Measurements from ENCODE around the gene KTI12. TPM values are rescaled to one million over a fixed set of nuclear protein-coding genes. Genes with fewer than 3 reads are reported as not detected.
"Not testable (repeated sequence)": the region's sequence is repeated elsewhere in the genome, so short reads cannot be mapped to it uniquely, and the experiment has no call there.

KTI12 gene, protein sequence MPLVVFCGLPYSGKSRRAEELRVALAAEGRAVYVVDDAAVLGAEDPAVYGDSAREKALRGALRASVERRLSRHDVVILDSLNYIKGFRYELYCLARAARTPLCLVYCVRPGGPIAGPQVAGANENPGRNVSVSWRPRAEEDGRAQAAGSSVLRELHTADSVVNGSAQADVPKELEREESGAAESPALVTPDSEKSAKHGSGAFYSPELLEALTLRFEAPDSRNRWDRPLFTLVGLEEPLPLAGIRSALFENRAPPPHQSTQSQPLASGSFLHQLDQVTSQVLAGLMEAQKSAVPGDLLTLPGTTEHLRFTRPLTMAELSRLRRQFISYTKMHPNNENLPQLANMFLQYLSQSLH
- 12.8 and 14.1 TPM in 2 replicates for total RNA-seq

DNA sequence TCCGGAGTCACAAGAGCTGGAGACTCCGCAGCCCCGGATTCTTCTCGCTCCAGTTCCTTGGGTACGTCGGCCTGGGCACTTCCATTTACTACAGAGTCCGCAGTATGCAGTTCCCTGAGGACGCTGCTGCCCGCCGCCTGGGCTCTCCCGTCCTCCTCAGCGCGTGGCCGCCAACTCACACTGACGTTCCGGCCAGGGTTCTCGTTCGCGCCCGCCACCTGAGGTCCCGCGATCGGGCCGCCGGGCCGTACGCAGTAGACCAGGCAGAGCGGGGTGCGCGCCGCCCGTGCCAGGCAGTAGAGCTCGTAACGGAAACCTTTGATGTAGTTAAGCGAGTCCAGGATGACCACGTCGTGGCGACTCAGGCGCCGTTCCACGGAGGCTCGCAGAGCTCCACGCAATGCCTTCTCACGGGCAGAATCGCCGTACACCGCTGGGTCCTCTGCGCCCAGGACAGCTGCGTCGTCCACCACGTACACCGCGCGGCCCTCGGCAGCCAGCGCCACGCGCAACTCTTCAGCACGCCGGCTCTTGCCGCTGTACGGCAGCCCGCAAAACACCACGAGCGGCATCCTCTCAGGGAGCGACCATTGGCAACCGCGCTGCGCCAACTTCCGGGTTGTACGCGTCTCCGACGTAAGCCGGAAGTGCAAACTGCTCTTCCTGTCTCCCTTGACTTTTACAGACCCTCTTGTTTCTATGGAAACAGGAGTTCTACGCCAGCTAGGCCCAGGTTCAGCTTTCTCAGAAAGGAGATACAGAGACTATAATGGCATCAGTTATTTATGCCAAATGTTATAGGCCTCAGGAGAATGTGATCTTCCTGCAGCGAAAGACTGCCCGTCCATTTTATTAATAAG is at the start of gene KTI12:
Gene KTI12 (minus strand): TSS at position 621 of the 860 bp plus-strand sequence. CDS start 49 bp downstream, at position 572.
- peak; percentile 93 for DNase-seq

DNA sequence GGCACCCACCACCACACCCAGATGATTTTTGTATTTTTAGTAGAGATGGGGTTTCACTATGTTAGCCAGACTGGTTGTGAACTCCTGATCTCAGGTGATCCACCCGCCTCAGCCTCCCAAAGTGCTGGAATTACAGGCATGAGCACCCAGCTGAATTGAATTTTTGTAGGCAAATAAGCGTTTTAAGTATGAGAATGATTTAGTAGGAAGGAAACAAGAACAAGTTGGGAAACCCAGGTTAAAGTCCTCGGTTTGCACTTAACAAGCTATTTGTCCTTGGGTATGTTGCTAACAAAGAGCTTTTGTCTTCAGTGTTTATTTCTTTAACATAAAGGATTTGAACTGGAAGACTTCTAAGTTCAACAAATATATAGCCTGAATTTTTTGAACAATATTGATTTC is 46.4 kb upstream of the KTI12 start:
- DNase-seq = no peak

DNA sequence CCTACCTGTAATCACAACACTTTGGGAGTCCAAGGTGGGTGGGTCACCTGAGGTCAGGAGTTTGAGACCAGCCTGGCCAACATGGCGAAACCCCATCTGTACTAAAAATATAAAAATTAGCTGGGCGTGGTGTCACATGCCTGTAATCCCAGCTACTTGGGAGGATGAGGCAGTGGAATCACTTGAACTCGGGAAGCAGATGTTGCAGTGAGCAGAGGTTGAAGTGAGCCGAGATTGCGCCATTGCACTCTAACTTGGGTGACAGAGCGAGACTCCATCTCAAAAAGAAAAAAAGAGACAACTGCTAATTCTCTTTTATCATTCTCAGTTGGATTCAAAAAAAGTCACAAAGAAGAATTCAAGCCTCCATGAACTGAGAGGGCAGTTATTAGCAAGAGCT is 43.7 kb upstream of the KTI12 start:
- not testable (repeated sequence) for DNase-seq

DNA sequence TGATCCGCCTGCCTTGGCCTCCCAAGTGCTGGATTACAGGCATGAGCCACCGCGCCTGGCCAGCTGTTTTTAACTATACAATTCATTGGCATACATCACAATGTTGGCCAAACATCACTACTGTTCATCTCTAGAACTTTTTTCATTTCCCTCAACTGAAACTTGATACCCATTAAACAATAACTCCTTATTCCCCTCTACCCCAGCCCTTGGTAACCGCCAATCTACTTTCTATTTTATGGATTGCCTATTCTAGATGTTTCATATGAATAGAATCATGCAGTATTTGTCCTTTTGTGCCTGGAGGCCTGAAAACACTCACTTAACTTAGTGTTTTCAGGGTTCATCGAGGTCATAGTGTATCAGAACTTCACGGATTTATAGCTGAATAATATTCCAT is 38.7 kb upstream of the KTI12 start:
- DNase-seq = no peak

DNA sequence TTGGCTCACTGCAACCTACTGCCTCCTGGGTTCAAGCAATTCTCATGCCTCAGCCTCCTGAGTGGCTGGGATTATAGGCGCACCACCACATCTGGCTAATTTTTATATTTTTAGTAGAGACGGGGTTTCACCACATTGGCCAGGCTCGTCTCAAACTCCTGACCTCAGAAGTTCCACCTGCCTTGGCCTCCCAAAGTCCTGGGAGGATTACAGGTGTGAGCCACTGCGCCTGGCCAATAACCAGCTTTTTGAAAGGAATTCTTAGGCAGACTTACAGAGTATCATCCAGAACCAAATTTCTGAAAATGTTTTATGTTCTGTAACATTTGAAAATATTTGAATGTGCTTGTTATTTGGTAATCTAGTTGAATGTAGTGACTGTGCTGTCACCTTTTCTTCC is 37.1 kb upstream of the KTI12 start:
- DNase-seq = no peak

DNA sequence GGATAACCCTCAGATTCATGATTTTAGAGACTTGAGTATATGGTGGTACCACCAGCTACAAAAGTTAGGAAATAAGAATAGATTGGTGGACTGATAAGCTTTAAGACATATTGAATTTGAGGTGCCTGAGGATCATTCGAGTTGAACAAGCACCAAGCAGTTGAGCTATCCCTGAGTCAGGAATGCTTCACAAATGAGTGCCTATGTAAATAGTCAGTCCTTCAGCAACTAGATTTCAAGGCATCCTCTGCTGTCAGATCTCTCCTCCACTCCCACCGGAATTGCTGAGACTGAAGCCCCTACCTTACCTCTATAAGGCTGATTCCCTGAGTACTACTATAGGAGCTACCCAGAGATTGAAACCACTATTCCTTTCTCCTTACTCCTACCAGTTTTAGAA is 29.6 kb upstream of the KTI12 start:
- DNase-seq = no peak

DNA sequence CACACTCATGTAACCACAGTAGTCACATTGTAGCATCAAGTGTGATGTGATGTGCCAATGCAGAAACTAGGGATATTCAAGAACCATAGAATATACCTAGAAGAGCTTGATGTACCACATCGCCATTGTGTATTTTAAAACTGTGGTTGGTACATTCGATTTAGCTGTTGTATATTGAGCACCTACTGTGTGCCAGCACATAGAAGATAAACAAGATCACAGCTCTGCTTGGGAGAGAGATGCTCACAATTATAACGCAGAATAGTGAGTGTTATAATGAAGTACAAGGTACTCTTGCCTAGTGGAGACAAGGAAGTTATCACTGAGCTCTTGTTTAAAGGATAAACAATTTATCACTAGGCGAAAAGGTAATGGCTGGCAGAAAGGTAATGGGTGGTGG is 27.2 kb upstream of the KTI12 start:
- no peak for DNase-seq

DNA sequence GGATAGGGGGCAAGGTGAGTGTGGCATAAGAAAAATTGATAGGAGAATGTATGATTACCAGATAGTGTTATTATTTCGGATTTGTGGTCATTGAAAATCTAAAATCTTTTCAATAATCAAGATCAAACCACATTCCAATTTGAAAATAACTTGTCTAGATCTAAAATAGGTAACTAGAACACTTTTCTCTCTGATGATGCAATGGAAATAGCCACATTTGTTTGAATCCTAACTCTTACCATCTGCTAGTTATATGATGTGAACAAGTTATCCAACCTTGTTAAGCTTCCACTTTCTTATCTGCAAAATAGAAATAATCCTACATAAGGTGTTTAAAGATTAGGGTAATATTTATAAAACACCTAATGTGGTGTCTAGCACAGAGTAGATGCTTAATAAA is 26.3 kb upstream of the KTI12 start:
- DNase-seq = no peak

DNA sequence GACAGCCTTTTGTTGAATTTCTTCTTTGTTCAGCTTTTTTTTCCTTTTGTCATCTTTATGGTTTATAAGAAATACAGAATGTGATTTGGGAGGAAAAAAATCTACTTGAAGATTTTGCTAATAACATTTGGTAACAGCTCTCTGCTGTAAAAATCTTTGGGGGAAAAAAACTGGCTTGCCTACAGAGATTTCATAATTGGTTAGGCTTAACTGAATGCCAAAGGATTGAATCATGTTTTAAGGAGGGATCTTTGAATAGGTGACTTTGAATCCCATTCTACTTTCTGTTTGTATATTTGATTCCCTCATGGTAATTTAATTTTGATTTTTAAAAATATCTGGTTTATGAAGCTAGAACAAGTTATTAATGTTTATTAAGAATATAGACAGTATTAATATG is 25.7 kb upstream of the KTI12 start:
- no peak for DNase-seq

DNA sequence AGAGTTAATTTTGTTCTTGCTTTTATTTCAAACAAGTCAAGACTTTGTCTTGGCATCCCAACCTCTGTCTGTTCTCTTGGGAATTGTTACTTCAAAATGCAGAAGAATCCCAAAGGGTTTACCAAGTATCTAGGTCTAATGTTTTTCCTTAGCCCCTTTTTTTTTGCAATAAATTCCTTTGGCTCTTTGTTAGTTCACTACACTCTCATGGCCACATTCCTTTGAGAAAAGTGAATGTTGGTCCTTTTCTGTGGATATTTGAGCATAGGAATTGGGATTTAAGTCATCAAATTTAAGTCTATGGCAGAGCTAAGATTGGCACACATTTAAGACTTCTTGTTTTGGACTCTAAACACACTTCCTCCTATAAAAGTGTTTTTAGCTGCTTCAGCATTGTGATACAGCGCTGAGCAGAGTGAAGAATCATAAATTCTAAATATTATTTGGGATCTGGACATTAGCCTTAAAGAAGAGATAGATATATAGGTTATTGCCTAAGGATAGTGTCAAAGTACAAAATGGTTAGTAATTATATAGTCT is 24.3 kb upstream of the KTI12 start:
- no peak for DNase-seq

DNA sequence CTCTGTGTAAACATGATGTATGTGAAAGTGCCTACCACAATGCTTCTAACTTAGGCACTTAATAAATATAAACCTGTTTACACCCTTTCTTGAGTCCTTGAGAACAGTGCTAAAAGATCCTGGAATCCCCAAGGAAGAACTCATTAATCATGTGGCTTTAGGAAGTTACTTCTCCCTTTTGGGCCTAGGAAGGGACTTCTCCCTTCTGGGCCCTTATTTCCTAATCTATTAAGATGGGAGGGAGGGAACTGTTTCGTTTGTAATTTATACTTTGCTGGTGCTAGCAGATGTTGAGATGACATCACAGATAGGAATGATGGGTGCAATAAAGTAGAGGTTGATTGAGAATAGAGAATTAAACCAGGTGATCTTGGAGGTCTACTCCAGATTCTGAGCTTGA is 23.6 kb upstream of the KTI12 start:
- no peak for DNase-seq

DNA sequence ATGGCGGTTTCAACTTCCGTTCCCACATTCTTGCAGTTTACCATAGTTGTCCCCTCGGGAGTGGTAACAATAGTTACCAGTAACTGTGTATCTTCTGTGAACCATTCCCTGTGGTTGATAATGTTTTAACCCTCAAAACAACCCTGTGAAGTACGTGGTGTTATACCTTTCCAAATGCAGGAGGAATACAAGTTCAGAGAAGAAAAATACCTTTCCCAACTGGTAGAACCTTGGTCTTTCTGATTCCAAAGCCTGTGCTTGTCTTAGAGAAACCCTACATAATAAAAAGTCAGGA is 23.3 kb upstream of the KTI12 start:
- no peak for DNase-seq

DNA sequence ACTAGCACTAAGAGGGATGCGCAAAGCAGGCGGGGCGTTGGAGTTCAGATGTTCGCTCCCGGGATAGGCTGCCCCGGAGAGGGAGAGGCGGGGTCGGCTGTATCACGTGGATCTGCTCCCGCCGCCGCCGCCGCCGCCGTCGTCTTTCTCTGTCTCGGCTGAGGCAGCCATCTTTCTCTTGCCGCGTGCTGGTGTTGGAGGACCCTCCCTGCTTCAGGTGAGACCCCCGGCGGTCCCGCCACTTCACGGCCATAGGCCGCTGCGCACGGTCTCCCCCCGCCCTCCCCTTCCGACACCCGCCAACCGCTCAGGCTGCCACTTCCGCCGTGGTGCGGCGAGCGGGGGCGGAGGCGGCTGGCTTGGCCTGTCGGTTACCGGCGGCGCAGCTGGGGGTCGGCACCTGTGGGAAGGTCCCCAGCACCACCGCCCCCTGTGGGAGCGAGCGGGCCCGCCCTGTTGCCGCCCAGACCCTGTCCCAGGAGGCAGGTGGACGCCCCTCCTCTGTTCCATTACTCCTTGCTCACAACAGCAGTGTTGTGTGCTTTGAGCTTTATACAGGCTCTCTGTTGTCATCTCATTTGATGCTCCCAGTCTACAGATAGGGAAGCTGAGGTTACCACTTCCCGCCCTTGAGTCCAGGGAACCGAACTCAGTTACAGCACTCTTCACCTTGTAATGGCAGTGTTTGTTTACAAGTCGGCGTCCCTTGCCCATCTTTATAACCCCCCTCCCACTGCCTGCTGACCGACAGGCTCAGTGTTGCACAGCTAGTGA is 22.7 kb upstream of the KTI12 start, which contains the start of gene BTF3L4:
Gene BTF3L4 (plus strand): TSS at position 133 of the 774 bp plus-strand sequence. CDS start 3,553 bp downstream, outside the sequence.
- peak; percentile 94 for DNase-seq

DNA sequence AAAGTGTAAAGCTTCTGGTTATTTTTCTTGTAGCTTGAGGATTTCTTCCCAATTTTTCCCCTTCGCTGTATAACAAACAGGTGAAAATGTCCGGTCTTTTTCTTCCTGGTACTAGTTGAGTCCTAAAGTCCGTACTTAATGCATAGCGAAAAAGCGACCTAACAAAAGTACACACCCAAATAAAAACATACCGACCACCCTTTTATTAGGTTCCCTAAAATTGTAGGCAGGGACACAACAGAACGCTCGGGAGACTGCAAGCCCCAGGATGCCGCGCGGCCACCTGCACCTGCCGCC is 22.2 kb upstream of the KTI12 start:
- no peak for DNase-seq

DNA sequence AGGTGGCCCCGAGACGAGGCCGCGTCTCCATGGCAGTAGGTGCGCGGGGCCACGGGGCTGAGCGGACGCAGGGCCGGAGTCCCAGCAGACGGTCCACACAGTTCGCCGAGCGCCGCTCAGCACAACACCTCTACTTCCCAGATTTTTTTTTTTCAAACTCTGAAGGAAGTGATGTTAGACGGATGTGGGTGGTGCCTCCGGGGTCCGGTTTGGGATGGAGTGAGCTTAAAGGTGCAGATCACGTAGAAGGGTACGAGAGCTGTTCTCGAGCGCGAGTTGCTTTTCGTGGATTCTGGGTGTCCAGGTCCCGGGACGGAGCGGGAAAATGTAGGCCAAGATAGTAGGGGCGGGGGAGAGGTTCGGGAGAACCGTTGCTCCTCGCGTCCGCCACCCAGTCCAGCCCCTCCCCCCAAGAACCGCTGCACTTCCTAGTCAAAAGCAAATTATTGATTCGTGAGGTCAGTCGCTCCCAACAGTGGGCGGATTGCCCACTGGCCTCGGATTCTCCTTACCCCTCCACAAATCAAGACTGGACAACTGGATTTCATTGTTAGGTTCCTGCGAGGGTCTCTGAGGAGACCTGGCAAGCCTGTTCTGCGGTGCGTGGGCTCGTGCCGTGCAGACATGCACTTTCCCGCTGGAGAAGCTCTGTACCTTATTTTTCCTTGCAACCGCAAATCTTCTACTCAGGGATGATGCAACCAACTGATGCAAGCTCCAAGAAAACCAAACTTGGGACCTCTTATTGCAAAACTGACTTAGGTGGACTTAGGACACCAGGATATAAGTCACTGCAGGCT is 21.7 kb upstream of the KTI12 start, which contains the start of gene TXNDC12:
Gene TXNDC12 (minus strand): TSS at position 126 of the 800 bp plus-strand sequence. CDS start 95 bp downstream, at position 31.
- peak; percentile 93 for DNase-seq

DNA sequence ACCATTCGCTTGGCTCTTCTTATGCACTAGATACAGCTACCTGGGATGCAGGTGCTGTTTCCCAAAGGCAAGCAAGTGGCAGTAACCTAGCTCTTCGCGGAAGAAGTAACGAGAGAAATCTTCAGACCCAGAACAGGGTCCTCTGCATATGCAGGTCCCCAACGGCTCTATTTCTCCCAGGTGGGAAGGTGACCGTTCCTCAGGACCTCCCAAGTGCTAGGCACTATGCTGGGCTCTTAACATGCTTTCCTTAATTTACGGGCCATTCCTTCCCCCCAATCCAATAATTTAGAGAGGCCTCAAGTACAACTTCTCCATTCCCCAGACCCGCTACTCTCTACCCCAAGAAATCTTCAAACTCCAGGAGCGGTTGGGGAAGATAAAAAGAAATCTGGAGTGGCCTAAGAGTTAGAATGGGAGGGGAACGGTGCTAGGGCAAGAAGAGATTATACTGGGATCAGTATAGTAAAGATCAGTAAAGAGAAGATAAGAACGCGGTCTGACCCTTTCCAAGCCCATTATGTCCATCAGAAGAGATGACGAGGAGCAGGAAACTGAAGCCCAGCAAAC is 21.0 kb upstream of the KTI12 start:
- DNase-seq = no peak

DNA sequence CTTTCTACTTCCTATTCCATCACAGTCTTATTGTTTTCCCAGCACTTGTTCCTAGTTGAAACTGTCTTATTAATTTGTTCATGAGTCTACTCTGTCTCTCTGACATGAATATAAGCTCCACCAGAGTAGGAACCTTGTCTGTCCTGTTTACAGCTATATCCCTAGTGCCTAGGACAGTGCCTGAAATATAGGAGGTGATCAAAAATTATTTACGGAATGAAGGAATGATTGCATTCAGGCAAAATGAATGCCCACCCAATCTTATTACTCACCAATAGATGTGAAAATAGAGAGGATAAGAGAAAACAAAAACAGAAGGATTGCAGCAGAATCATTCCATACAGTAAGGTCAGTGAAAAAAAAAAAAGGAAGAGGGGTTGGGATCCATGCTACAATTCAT is 20.3 kb upstream of the KTI12 start:
- no peak for DNase-seq

DNA sequence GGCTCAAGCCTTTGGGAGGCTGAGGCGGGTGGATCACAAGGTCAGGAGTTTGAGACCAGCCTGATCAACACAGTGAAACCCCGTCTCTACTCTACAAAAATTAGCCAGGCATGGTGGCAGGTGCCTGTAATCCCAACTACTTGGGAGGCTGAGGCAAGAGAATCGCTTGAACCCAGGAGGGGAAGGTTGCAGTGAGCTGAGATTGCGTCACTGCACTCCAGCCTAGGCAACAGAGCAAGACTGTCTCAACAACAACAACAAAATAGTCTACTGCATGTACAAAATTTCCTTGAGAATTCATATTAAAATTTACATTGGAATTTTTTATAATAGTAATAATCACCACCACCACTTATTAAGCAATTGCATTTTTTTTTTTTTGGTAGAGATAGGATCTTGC is 15.7 kb upstream of the KTI12 start:
- not testable (repeated sequence) for DNase-seq

DNA sequence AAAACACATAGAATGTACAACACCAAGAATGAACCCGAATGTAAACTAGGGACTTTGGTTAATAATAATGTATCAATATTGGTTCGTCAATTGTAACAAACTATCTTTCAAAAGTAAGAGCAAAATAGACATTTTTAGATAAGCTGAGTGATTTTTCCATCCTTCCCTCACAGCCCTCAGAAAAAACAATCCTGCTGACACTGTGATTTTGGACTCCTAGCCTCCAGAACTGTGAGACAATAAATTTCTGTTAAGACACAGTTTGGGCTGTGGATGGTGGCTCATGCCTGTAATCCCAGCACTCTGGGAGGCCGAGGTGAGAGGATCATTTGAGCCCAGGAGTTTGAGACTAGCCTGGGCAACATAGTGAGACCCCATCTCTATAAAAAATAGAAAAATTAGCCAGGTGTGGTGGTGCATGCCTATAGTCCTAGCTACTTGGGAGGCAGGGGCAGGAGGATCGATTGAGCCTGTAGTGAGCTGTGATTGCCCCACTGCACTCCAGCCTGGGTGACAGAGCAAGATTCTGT is 12.1 kb upstream of the KTI12 start:
- DNase-seq = not testable (repeated sequence)

DNA sequence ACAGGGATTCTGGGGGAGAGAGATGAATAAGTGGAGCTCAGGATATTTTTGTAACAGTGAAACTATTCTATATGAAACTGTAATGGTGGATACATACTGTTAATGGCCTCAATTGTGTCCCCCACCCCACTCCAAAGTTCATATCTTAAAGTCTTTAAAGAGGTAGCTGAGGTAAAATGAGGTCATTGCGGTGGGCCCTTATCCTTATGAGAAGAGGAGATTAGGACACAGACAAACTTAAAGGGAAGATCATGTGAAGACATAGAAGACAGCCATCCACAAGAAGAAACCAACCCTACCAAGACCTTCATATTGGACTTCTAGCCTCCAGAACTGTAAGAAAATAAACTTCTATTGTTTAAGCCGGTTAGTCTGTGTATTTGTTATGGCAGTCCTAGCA is 11.6 kb upstream of the KTI12 start:
- DNase-seq = no peak

DNA sequence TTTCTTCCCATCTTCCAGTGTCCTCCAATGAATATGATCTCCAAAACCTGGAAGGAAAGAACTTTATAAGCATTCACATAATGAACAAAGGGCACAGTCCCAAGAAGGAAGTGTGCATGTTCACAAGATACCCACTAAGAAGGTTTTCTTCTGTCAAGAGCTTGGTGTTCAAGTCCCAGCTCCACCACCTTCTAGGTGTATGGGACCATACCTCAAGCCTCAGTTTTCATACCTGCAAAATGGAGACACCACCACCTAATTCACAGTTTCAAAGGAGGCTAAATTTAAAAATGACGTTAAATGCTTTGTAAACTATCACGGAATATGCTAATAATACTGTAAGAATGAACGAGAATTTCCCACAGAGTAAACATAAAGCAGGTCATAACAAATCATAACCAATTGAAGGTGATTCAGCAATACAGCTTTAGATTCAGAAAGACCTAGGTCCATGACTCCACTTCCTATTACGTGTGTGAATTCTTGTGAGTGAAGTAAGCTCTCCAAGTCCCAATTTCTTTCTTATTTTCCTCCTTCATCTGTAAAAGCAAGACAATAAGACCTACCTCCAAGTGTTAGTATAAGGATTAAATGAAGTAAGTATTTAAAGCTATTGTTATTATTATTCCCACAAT is 8.1 kb upstream of the KTI12 start:
- DNase-seq = peak; percentile 55
